NCI-H1694 treated with DMSO at 0.1 percent for 48 hours (cell line): ENCODE results near the gene RALY.

Source experiments
- DNase-seq: peaks from one replicate; lab custom pipeline; 2025; lab: John Stamatoyannopoulos, UW

Gene RALY

DNA sequence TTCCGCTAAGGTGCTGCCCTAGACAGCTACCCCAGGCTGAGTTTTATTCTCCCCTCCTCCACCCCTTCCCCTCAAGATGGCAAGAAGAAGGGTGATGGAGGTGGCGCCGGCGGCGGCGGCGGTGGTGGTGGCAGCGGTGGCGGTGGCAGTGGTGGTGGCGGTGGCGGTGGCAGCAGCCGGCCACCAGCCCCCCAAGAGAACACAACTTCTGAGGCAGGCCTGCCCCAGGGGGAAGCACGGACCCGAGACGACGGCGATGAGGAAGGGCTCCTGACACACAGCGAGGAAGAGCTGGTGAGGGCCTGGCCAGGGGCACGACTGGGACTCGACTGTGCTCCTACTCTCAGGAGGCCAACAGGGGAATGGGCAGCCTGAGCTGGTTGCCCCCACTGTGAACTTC lies 83.2 kb downstream of the RALY start:
- DNase-seq, result no peak

DNA sequence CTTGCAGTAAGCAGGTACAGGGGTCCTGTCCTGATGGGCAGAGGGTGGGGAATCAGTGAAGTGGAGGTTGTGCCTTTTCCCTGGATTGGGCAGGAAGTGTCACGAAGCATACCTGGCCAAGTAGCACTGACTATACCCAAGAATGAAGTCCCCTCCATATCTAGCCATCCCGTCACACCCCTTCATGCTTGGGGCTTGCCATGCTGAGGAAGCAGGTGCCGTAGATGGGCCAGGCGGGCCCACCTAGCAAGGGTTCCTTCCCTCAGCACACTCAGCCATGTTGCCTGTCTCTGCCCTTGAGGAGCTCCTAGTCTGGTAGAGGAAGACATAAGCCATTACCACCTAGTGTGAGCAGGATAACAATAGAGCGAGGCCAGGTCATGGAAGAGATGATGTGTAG lies 84.8 kb downstream of the RALY start:
- no peak for DNase-seq

DNA sequence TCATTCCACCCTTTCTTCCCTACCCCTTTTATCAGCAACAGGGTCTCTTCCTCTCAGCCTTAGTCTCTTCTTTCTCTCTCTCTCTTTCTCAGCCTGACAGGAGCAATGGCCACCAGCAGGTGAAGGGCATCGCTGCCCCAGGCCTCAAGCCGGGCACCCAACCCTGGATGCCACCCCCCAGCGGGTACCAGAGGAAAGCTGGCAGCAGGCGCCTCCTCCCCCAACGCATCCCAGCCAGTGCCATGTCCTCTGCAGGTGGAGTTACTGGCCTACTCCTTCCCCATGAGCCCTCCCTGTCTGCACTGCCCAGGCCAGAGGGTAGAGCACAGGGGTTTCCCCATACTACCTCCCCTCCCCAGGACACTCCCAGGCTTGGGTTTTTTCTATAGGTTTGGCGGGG lies 86.1 kb downstream of the RALY start:
- no peak for DNase-seq

DNA sequence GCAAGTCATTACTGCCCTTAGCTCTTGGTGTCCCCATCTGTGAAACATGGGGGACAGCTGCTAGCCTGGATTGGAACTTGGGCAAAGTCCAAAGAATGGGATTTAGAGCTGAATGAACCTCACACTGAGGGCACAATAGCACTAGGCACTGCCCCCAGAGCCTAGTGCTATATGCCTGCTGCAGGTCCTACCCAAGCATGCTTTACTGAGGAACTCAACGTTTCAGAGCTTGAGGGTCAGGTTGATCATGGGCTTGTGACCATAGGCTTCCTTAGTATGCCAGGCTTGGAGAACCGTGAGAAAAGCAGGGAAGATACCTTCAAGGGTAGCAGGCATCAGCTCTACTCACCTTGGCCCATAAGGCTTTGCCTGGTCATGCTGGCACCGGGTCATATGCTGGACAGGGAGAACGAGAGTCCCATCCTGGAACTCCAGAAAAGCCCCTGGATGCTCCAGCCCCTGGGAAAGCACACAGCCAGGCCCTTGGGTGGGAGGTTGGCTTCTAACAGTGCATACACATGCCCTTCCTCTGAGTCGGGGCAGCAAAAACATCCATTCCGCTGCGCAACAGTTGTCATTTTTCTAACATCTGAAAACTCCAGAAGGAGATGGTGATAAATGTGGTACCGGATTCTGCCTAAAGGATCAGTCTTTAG lies 88.6 kb downstream of the RALY start:
- no peak for DNase-seq

DNA sequence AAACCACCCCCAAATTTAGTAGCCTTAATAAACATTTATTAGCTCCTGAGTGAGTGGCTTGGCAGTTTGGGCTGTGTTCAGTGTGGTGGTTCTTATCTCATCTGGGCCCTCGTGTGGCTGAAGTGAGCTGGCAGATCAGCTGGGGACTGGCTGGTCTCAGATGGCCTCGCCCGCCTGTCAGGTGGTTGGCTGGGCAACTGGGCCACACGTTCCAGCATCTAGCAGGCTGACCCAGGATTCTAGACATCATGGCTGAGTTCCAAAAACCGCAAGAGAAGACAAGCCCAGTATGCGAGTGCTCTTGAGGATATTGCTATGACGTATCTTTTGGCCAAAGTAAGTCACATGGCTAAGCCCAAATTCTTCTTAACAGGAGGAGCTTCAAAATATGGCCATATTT lies 89.4 kb downstream of the RALY start:
- DNase-seq, result no peak

DNA sequence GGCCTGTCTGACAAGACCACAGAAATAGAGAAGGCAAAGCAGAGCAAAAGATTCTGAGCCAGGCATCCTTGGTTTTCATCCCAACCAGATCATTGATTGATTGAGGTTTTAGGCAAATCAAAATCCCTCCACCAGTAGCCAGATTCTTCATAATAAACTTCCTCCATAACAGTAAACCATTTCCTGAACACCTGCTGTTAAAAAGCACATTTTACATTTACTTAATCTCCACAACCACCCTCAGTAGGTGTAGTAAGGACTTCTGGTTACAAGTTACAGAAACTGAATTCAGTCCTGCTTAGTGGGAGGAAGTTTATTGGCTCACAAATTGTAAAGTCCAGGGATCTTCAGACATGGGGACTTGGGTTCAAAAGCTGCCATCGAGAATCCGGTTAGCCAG lies 90.1 kb downstream of the RALY start:
- DNase-seq, result no peak

DNA sequence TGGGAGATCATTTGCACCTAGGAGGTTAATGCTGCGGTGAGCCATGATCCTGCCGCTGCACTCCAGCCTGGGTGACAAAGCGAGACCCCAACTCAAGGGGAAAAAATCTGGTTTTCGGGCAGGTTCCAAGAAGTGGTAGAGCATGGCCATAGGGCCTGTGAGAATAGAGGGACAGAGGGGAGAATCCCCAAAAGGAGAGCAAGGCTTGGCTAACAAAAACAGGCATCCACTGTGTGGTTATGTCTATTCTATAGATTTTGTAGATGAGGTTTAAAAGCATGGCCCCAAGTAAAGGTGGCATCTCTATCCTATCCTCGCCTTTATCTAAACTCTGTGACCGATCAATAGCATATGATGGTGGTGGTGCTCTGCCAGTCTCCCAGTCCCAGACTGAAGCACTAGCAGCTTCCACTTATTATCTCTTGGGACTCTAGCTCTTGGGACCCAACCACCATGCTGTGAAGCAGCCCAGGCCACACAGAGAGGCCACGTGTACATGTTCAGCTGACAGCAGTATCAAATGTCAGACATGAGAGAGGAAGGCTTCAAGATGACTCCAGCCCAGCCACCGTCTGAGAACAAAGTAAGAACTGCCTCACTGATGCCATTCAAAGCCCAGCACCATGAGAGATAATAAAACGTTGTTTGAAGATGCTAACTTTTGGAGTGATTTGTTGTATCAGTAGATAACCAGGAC lies 90.7 kb downstream of the RALY start:
- DNase-seq, result no peak

DNA sequence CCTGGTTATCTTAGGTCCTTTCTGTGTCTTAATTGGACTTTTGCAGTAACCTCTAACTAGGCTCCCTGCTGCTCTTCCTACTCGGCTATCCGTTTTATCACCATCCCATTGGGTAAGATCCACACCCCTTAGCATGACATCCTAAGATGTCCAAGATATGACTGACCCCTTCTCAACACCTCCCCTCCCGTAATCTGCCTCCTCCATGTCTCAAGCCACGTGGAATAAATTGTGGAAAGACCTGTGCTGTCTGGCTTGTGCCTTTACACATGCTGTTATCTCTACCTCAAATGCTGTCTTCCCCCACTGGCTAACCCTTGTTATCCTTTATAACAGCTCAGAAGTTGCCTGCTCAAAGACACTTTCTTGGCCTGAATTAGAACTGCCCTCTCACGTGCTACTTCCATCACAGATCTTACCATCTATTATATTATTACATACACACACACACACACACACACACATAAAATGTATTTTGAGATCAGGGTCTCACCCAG lies 91.9 kb downstream of the RALY start:
- DNase-seq, result no peak

DNA sequence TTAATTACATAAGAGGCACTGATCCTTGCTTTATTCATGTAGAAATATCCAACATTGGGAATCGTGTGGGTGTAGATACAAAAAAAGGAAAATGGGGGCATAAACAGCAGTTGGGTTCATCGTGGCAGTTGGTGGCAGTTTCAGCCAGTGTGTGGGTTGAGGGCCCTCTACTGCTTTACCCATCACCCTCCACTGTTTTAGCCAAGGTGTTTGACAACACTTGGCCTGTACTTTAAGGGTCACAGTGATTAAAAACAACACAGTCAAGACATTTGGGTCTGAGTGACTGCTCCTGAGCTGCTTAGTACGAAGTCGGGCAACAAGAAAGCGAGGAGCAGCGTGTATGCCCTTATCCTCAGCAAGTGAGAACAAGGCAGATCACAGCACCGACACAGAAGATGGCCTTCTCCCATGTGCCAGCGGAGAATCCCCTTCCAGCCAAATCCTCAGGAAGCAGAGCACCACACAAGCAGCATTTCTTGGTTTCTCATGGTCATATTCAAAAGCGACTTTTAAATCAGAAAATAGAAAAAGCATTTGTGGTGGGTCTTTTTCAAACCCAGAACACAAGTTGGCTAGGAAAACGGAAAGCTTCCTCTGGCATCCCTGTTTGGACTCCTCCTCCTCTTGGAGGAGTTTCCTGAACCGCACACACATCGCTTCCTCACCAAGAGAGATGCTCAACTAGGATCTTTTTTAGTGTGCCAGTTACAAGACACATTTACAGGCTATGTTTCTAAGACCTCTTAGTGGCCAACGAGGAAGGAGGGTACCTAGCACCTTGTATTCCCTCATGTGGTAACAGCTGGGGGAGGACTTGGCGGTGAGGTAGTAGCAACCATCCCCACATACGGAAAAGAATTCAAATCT lies 94.8 kb downstream of the RALY start:
- DNase-seq, result no peak

DNA sequence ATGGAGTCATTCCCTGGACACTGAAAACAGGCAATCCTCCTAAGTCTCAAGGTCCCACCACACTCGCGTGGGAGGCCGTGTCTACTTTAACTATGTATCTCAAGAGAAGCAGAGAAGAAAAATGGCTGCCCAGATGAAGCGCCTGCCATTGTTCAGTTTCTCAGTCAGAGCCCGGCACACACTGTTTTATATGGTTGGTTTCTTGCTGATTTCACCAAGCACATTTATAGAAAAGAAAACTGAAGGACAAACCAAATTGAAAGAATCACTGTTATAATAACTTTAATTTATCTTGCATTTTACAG lies 95.4 kb downstream of the RALY start:
- DNase-seq, result no peak

DNA sequence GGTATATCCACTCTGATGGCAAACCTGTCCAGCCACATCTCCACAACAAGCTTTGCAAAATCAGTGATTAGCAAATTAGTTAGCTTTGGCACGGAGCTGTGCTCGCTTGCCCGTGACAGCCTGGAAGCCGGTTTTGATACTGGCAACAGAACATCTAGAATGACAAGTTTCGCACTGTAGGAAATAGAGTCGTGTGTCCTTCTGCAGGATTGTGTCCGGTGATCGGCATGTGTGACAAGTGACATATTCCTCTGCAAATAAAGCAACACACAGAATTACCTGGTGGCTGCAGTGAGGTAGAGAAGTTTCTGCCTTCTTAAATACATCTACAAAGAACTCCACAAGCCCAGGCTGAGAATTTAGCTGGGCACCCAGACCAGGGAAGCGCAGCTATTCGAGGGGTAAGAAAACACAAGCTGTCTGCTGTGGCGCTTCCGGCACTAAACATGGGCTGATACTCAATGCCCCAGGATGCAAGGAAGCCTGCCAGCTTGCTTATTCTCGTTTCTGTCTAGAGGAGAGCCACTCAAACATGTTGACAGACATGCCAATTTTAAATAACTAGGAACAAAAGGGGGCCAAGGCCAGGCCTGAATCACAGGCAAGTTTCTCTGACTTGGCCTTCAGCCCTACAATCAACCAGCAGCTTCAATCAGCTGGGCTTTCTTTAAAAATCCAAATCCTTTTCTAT lies 96.1 kb downstream of the RALY start:
- no peak for DNase-seq

DNA sequence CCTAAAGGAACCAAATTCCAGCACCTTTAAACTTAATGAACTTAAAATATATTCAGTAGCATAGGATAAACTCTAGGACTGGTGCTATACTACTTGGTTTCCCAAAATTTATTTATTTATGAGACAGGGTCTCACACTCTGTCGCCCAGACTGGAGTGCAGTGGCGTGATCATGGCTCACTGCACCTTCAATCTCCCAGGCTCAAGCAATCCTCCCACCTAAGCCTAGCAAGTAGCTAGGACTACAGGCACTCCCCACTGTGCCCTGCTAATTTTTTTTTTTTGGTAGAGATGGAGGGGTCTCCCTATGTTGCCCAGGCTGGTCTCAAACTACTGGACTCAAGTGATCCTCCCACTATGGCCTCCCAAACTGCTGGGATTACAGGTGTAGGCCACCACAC lies 96.9 kb downstream of the RALY start:
- no peak for DNase-seq

DNA sequence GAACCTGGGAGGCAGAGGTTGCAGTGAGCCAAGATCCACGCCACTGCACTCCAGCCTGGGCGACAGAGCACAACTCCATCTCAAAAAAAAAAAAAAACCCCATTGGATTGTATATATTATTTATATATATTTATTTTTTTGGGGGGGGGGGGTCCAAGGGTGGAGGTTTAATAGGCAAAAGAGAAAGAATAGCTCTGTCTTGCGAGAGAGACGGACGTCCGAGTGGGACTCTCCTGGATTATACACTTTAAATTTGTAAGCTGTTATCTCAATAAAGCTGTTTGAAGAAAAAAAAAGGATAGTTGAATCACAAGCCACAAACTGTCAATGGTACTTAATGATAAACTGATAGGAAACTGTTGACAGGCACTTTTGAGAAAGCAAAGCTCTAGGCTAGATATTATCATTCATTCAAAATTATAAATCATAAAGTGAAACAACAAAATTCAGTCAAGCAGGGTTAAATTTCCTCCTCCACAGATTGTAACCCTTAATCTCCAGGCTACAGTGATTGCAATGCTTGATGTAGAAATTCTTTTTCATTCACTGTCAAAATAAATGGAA lies 98.0 kb downstream of the RALY start:
- no peak for DNase-seq

DNA sequence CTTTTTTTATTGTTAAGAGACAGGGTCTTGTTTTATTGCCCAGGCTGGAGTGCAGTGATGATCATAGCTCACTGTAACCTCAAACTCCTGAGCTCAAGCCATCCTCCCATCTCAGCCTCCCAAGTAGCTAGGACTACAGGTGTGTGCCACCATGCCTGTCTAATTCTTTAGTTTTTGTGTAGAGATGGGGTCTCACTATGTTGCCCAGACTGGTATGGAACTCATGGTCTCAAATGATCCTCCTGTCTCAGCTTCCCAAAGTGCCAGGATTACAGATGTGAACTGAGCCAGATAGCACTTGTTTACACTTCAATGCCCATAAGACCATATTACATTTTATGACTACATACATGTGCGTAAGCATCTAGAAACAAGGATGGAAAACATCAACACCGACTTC lies 100.2 kb downstream of the RALY start:
- DNase-seq, result no peak

DNA sequence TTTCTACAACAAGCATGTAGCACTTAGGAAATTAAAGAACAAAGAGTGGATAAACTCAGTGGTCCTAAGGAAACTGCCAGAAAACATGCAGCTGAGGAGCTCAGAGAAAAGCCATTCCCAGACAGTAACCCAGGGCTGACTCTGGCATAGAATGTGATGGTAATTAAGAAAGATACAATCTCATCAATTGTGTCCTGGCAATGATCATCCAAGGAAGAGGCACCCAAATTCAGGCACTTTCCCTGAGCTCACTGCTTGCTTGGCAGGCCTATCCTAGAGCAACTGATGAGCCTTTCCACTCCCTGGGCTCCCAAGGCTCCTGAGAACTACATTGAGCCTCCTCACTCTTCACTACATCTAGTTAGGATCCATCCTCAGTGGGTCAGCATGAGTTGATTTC lies 102.1 kb downstream of the RALY start:
- no peak for DNase-seq

DNA sequence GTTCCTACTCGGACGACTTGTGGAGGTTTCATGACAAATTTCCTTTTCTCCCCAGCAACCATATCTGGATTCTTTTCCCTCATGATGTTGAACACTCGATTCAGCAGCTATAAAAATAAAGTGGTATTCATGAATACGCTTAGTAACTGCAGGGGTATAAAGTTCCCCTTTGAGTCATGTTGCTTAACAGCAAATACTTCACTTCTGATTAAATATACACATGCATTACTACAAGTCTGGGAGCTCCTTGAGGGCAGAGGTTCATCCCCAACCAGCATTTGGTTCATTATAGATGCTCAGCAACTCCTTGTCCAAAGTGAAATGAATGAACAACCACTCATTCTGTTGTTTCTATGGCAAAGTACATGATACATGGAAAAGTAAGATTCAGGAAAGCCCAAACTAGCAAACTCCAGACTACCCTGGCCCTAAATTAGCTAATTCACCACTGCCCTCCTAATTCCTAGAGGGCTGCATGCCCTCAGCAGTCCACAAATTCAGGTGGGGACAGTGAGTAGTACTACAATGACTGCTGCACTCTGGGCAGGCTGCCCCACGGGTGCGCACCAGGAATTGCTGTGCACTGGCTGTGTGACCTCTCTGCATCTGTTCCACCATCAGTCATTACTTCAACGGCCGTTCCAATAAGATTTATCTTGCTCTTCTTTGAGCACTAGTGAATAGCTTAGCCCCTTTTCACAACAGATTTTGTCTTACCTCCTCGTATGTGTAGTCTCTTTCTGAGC lies 103.2 kb downstream of the RALY start:
- DNase-seq, result no peak

DNA sequence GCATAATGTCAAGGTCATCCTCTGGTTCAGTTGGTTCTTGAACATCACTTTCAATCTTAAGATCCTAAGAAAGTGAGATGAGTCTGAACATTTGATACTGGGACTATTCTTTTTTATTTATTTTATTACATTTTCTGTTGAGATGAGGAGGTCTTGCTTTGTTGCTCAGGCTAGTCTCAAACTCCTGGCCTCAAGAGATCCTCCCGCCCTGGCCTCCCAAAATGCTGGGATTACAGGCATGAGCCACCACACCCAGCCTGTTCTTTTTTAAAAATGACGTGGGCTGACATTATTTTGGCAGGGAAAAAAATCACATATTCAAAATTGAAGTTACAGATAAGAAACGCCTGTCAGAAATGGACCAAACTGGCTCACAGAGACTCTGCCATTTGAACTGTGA lies 104.9 kb downstream of the RALY start:
- DNase-seq, result no peak

DNA sequence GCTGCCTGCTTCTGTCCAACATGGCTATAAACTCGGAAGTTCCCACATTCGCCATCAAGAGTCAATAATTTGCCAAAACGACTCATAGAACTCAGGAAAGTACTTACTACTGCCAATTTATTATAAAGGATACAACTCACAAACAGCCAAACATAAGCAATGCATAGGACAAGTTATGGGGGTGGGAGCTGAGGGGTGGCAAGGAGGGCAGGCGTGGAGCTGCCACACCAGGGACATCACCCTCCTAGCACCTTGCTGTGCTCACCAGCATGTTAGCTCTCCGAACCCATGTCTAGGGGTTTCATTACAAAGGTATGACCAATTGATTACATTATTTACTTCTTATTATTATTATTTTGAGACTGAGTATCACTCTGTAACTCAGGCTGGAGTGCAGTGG lies 106.0 kb downstream of the RALY start:
- DNase-seq, result no peak

DNA sequence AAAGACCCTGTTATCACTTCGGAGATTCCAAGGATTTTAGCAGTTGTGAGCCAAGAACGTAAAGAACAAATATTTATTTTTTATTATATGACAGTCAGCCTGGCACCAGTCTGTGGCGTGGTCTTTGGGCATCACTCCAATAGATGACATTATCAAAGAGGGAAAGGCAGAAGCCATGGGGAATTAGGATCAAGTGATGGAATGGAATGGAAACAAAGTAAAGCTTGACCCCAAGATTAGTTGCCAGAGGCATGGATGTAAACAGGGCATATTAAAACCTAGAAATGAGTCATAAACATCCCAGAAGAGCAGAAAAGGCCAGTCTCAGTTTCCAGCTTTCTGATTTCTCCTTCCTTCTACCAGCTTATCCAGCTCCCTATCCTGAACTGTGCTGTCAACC lies 106.9 kb downstream of the RALY start:
- DNase-seq, result no peak

DNA sequence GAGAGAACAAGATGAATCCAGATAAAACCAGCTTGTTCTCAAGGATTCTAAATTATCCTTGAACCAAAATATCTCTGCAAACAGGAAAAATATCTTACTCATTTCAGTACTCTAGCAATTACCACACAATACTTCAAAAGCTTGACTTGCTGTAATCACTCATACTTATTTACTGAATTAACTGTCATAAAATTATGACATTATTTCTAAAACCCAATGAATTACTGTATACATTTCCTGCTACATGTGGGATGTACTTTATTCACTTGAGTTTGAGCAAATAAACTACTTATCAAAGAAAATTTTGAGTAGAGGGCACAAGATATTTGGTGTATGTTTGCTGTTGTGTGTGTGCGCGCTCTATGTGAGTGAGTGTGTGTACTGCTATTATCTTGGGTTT lies 108.6 kb downstream of the RALY start:
- no peak for DNase-seq

DNA sequence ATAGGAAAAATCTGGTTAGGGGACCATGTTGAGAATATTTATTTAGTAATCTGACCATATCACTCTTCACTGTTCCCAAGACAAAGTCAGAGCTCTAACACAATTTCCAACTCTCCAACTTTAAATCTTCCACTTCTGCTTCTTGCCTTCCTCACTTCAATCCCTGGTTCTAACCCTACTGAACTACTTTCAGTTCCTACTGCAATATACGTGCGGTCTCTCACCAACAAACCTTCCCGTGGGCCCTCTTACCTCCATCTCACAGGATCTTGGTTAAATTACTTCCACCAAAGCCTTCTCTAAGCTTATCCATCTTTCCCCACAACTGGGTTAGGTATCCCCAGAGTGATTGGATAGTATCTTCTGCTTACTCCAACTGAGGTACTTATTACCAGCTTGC lies 110.3 kb downstream of the RALY start:
- DNase-seq, result no peak
